Activated CD4-positive, alpha-beta T cell treated with anti-CD3 and anti-CD28 coated beads, Interleukin-10, Interleukin-2, amounts not matched to agents 100 ng/mL and 50 ng/mL, durations not matched to agents 16 hours and 8 hours (primary cell): ENCODE measurements around the gene MOBP.

ENCODE experiments used
- DNase-seq: peaks from one replicate; pipeline ENCODE4 v3.0.0-alpha.2; 2020

The MOBP gene

GRCh38 chr3:39550354-39551051 is 83.0 kb downstream of the MOBP start:
- DNase-seq: no peak
